Measurements from ENCODE around the gene CCNY.

The CCNY gene

DNA sequence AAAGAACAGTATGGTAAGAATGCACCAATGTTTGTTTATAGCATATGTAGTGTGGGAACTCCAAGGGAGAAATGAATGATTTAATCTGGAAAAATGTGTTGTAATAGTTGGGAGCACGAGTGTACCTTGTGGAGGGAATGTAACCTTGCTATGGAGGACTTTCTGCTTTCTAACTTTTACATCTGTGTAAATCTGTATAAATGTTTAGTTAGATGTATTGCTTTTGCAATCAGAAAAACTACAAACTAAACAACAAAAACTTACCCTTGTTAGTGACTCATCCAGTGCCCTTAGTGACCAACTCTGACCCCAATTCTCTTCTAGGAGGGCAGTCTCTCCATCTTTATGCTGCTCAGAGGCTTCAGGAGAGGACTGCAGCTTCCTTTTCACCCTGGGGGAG, 89.3 kb downstream of the CCNY start:
- Histone ChIP-seq H3K27me3 (ENCODE audit: control insufficient read depth in 1 of 2, insufficient read depth in 1 of 2, low read length in 2 of 2) (no peaks in the 10 kb centered on the region), H4K8ac (ENCODE audit: low read length) (no peak overlapping the region), H2BK12ac (ENCODE audit: low read length in 2 of 2) (no peak overlapping the region), H3K18ac (ENCODE audit: low read depth in 1 of 2, low read length in 2 of 2) (no peak overlapping the region), H2BK5ac (ENCODE audit: low read depth, low read length, poor library complexity, severe bottlenecking) (no peak overlapping the region), H3K79me1 (replicated peaks; ENCODE audit: low read length, poor library complexity, severe bottlenecking) (peaks cover 21% of the 10 kb centered on the region), H3K4me2 (ENCODE audit: low read length, poor library complexity, severe bottlenecking) (no peak overlapping the region), H4K91ac (ENCODE audit: low read length) (no peak overlapping the region), H3K23ac (ENCODE audit: low read length in 2 of 2) (no peak overlapping the region), H2AK5ac (ENCODE audit: low read length, severe bottlenecking) (no peak overlapping the region), H3K4me1 (ENCODE audit: control insufficient read depth, insufficient read depth, low read depth, low read length) (peaks cover 26% of the 10 kb centered on the region), H2BK120ac (ENCODE audit: low read depth, low read length) (no peak overlapping the region), H3K36me3 (ENCODE audit: control insufficient read depth in 1 of 2, insufficient read depth in 2 of 2, low read depth in 1 of 2, low read length in 2 of 2) (no peaks in the 10 kb centered on the region), H3K4ac (ENCODE audit: low read depth in 1 of 2, low read length in 2 of 2) (no peak overlapping the region), H3K14ac (ENCODE audit: low read length in 2 of 2) (no peak overlapping the region), H3K27ac (ENCODE audit: low read length, poor library complexity, severe bottlenecking) (no peak overlapping the region), H2BK15ac (ENCODE audit: low read depth, poor library complexity, severe bottlenecking) (no peak overlapping the region), H2AFZ (ENCODE audit: low read depth, low read length) (no peak overlapping the region), H3K9ac (ENCODE audit: low read length) (no peak overlapping the region), H3K9me3 (ENCODE audit: control insufficient read depth, low read length) (no peaks in the 10 kb centered on the region), H3K4me3 (ENCODE audit: insufficient read depth in 1 of 2, low read depth in 1 of 2, low read length in 2 of 2) (no peak overlapping the region)
- 17% methylated on average over 1 of the region's 1 CpG for WGBS
- peak; percentile 59 for DNase-seq

DNA sequence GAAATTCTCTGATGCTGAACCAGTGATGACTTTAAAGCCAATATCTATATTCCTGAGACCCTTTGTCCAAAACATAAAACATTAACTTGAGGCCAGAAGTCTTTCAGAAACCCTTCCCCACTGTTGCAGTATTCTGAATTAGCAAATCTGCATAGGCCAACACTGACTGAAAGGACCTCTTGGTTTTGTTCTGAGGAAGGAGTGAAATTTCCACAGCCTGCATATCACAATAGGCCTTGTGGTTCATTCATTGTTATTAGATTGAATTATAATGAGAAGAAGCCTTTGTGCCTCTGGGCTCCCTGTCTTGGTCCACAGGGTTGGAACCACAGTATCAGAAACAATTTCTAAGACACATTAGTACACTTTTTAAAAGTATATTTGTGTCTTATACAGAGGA, 90.3 kb downstream of the CCNY start:
- Histone ChIP-seq H2AFZ (ENCODE audit: low read depth, low read length) (no peak overlapping the region), H3K9me3 (ENCODE audit: control insufficient read depth, low read length) (no peaks in the 10 kb centered on the region), H3K18ac (ENCODE audit: low read depth in 1 of 2, low read length in 2 of 2) (no peak overlapping the region), H2BK15ac (ENCODE audit: low read depth, poor library complexity, severe bottlenecking) (no peak overlapping the region), H3K27ac (ENCODE audit: low read length, poor library complexity, severe bottlenecking) (no peak overlapping the region), H3K4ac (ENCODE audit: low read depth in 1 of 2, low read length in 2 of 2) (no peak overlapping the region), H3K27me3 (ENCODE audit: control insufficient read depth in 1 of 2, insufficient read depth in 1 of 2, low read length in 2 of 2) (no peaks in the 10 kb centered on the region), H2BK12ac (ENCODE audit: low read length in 2 of 2) (no peak overlapping the region), H3K4me2 (ENCODE audit: low read length, poor library complexity, severe bottlenecking) (no peak overlapping the region), H4K91ac (ENCODE audit: low read length) (no peak overlapping the region), H3K23ac (ENCODE audit: low read length in 2 of 2) (no peak overlapping the region), H2BK120ac (ENCODE audit: low read depth, low read length) (no peak overlapping the region), H3K4me3 (ENCODE audit: insufficient read depth in 1 of 2, low read depth in 1 of 2, low read length in 2 of 2) (no peak overlapping the region), H2AK5ac (ENCODE audit: low read length, severe bottlenecking) (no peak overlapping the region), H3K36me3 (ENCODE audit: control insufficient read depth in 1 of 2, insufficient read depth in 2 of 2, low read depth in 1 of 2, low read length in 2 of 2) (no peaks in the 10 kb centered on the region), H3K14ac (ENCODE audit: low read length in 2 of 2) (no peak overlapping the region), H3K79me1 (replicated peaks; ENCODE audit: low read length, poor library complexity, severe bottlenecking) (peaks cover 21% of the 10 kb centered on the region), H3K9ac (ENCODE audit: low read length) (no peak overlapping the region), H2BK5ac (ENCODE audit: low read depth, low read length, poor library complexity, severe bottlenecking) (no peak overlapping the region), H4K8ac (ENCODE audit: low read length) (no peak overlapping the region), H3K4me1 (ENCODE audit: control insufficient read depth, insufficient read depth, low read depth, low read length) (peaks cover 21% of the 10 kb centered on the region)
- DNase-seq, result no peak

DNA sequence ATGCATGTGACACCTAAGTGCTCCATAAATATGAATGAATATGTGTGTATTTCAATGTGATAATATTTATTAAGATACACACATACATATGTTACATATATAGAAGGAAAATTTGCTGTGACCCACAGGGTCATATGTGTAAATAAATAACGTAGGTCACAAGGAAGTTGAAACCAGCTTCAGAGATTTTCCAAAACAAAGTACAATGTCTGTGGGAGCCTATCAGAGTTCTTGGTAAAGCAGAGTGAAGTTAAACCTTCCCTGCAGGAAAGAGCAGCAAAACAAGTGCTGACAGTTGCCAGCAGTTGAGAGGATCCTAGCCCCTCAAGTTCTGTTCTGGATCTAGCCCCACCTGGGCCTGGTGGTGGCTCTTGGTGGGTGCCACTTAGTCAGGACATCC, 91.2 kb downstream of the CCNY start:
- no peaks in the 10 kb centered on the region for H3K27me3 ChIP-seq (ENCODE audit: control insufficient read depth in 1 of 2, insufficient read depth in 1 of 2, low read length in 2 of 2)
- no peak overlapping the region for H3K4me3 ChIP-seq (ENCODE audit: insufficient read depth in 1 of 2, low read depth in 1 of 2, low read length in 2 of 2)
- H2AK5ac ChIP-seq (ENCODE audit: low read length, severe bottlenecking), result no peak overlapping the region
- H3K9ac ChIP-seq (ENCODE audit: low read length), result no peak overlapping the region
- peak overlapping the region; percentile 36 for H4K8ac ChIP-seq (ENCODE audit: low read length)
- H3K4me1 ChIP-seq (ENCODE audit: control insufficient read depth, insufficient read depth, low read depth, low read length), result peaks cover 20% of the 10 kb centered on the region
- no peak overlapping the region for H3K14ac ChIP-seq (ENCODE audit: low read length in 2 of 2)
- no peak overlapping the region for H3K18ac ChIP-seq (ENCODE audit: low read depth in 1 of 2, low read length in 2 of 2)
- H3K27ac ChIP-seq (ENCODE audit: low read length, poor library complexity, severe bottlenecking), result no peak overlapping the region
- H3K4ac ChIP-seq (ENCODE audit: low read depth in 1 of 2, low read length in 2 of 2), result no peak overlapping the region
- H3K79me1 ChIP-seq (replicated peaks; ENCODE audit: low read length, poor library complexity, severe bottlenecking), result peaks cover 21% of the 10 kb centered on the region
- no peak overlapping the region for H2BK15ac ChIP-seq (ENCODE audit: low read depth, poor library complexity, severe bottlenecking)
- H3K9me3 ChIP-seq (ENCODE audit: control insufficient read depth, low read length), result no peaks in the 10 kb centered on the region
- DNase-seq, result no peak
- H3K4me2 ChIP-seq (ENCODE audit: low read length, poor library complexity, severe bottlenecking), result no peak overlapping the region
- H2BK120ac ChIP-seq (ENCODE audit: low read depth, low read length), result no peak overlapping the region
- H2BK5ac ChIP-seq (ENCODE audit: low read depth, low read length, poor library complexity, severe bottlenecking), result no peak overlapping the region
- no peaks in the 10 kb centered on the region for H3K36me3 ChIP-seq (ENCODE audit: control insufficient read depth in 1 of 2, insufficient read depth in 2 of 2, low read depth in 1 of 2, low read length in 2 of 2)
- H2BK12ac ChIP-seq (ENCODE audit: low read length in 2 of 2), result no peak overlapping the region
- H3K23ac ChIP-seq (ENCODE audit: low read length in 2 of 2), result no peak overlapping the region
- H2AFZ ChIP-seq (ENCODE audit: low read depth, low read length), result no peak overlapping the region
- H4K91ac ChIP-seq (ENCODE audit: low read length), result no peak overlapping the region
- WGBS, result 77% methylated on average over 1 of the region's 1 CpG

DNA sequence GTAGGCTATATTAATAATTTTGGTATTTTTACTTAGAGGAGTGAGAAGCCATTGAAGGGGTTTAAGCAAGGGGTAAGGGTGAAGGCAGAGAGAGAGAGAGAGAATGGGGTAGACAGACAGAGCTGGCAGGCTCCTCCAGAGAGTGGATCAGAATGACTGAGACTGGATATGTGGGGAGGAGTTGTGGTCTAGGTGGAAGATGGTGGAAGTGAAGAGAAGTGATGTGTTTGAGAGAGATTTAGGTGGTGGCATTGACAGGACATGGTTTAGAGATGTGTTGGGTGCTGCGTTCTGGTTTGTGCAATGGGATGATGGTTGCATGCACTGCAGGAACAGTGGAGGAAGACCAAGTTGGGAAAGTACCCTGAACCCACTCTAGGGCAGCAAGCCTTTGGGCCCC, 92.2 kb downstream of the CCNY start:
- H3K9me3 ChIP-seq (ENCODE audit: control insufficient read depth, low read length), result no peaks in the 10 kb centered on the region
- H3K27ac ChIP-seq (ENCODE audit: low read length, poor library complexity, severe bottlenecking), result no peak overlapping the region
- H3K4me2 ChIP-seq (ENCODE audit: low read length, poor library complexity, severe bottlenecking), result no peak overlapping the region
- H3K27me3 ChIP-seq (ENCODE audit: control insufficient read depth in 1 of 2, insufficient read depth in 1 of 2, low read length in 2 of 2), result no peaks in the 10 kb centered on the region
- no peaks in the 10 kb centered on the region for H3K36me3 ChIP-seq (ENCODE audit: control insufficient read depth in 1 of 2, insufficient read depth in 2 of 2, low read depth in 1 of 2, low read length in 2 of 2)
- peaks cover 18% of the 10 kb centered on the region for H3K4me1 ChIP-seq (ENCODE audit: control insufficient read depth, insufficient read depth, low read depth, low read length)
- no peak overlapping the region for H4K91ac ChIP-seq (ENCODE audit: low read length)
- peaks cover 21% of the 10 kb centered on the region for H3K79me1 ChIP-seq (replicated peaks; ENCODE audit: low read length, poor library complexity, severe bottlenecking)
- no peak for DNase-seq
- H2BK120ac ChIP-seq (ENCODE audit: low read depth, low read length), result no peak overlapping the region
- 100% methylated on average over 1 of the region's 1 CpG for WGBS
- H3K4ac ChIP-seq (ENCODE audit: low read depth in 1 of 2, low read length in 2 of 2), result no peak overlapping the region
- no peak overlapping the region for H2BK12ac ChIP-seq (ENCODE audit: low read length in 2 of 2)
- no peak overlapping the region for H2BK5ac ChIP-seq (ENCODE audit: low read depth, low read length, poor library complexity, severe bottlenecking)
- H3K9ac ChIP-seq (ENCODE audit: low read length), result no peak overlapping the region
- H2AFZ ChIP-seq (ENCODE audit: low read depth, low read length), result no peak overlapping the region
- H3K4me3 ChIP-seq (ENCODE audit: insufficient read depth in 1 of 2, low read depth in 1 of 2, low read length in 2 of 2), result no peak overlapping the region
- H3K14ac ChIP-seq (ENCODE audit: low read length in 2 of 2), result no peak overlapping the region
- no peak overlapping the region for H2AK5ac ChIP-seq (ENCODE audit: low read length, severe bottlenecking)
- H3K18ac ChIP-seq (ENCODE audit: low read depth in 1 of 2, low read length in 2 of 2), result no peak overlapping the region
- no peak overlapping the region for H2BK15ac ChIP-seq (ENCODE audit: low read depth, poor library complexity, severe bottlenecking)
- H4K8ac ChIP-seq (ENCODE audit: low read length), result no peak overlapping the region
- H3K23ac ChIP-seq (ENCODE audit: low read length in 2 of 2), result peak overlapping the region in 1 of 2 experiments; percentile 96
